H1 (cell line): ENCODE measurements around the gene CSTF2T. TPM values are rescaled to one million over a fixed set of nuclear protein-coding genes. Genes with fewer than 3 reads are reported as not detected.

Experiments
- CTCF ChIA-PET: fragments of 300-600 bp; sonication (Branson Sonifier 250); formaldehyde crosslinking; loops from one replicate; lab custom pipeline; 2021; ENCODE audit not compliant: partially characterized antibody; lab: Charles Lee
- POLR2A ChIA-PET: fragments of 300-600 bp; sonication (Branson Sonifier 250); formaldehyde crosslinking; loops from one replicate; lab custom pipeline; 2021; ENCODE audit warnings: inconsistent platforms; ENCODE audit not compliant: partially characterized antibody; lab: Charles Lee
- DNase-seq, 2 experiments: peaks; one replicate each; pipeline versions ENCODE4 v3.0.0 to v3.0.0-alpha.2; 2010 to 2022; ENCODE audit warnings: low spot score in 2 of 2, low read depth in 1 of 2, mixed read lengths in 1 of 2
- FAIRE-seq: peaks from 2 replicates; lab custom pipeline; 2011; peaks lifted over from hg19 to GRCh38; lab: Jason Lieb, UNC
- H2AFZ ChIP-seq: 2 replicates; pipeline ENCODE4 v1.8.1; 2012; ENCODE audit warnings: low read length, inconsistent platforms
- H2AK5ac ChIP-seq: 2 replicates; pipeline ENCODE4 v1.6.1; 2013; ENCODE audit warnings: low read depth, low read length
- H2BK120ac ChIP-seq: replicated peaks from 2 replicates; pipeline ENCODE3; 2013; ENCODE audit warnings: low read depth, low read length, inconsistent platforms
- H2BK12ac ChIP-seq: 2 replicates; pipeline ENCODE4 v1.6.1; 2013; ENCODE audit warnings: low read depth, low read length
- H2BK15ac ChIP-seq: 2 replicates; pipeline ENCODE4 v1.6.1; 2013; ENCODE audit warnings: low read length
- H2BK20ac ChIP-seq: 2 replicates; pipeline ENCODE4 v1.6.1; 2013; ENCODE audit warnings: low read length
- H2BK5ac ChIP-seq: 2 replicates; pipeline ENCODE4 v1.6.1; 2013; ENCODE audit warnings: low read depth, low read length
- H3K14ac ChIP-seq: 2 replicates; pipeline ENCODE4 v1.6.1; 2013; ENCODE audit warnings: inconsistent platforms; ENCODE audit not compliant: insufficient read length
- H3K18ac ChIP-seq: 2 replicates; pipeline ENCODE4 v1.6.1; 2013; ENCODE audit warnings: low read length; ENCODE audit errors: extremely low read depth
- H3K23ac ChIP-seq: 2 replicates; pipeline ENCODE4 v1.6.1; 2013; ENCODE audit warnings: inconsistent platforms; ENCODE audit not compliant: insufficient read length
- H3K23me2 ChIP-seq: 2 replicates; pipeline ENCODE4 v1.6.1; 2013; ENCODE audit warnings: low read depth, low read length
- H3K27ac ChIP-seq: 2 replicates; pipeline ENCODE4 v1.6.1; 2011; ENCODE audit warnings: low read depth, low read length, inconsistent platforms
- H3K27me3 ChIP-seq, 4 experiments: replicated peaks in 1 of 4; 1 replicate in 1 of 4; 2 replicates in 3 of 4; pipeline versions ENCODE4 v1.6.1 to v1.8.1; 2011 to 2013; ENCODE audit warnings: low read length in 3 of 4, mild to moderate bottlenecking in 3 of 4, inconsistent platforms in 2 of 4, mixed read lengths in 2 of 4, moderate library complexity in 1 of 4; ENCODE audit not compliant: control insufficient read depth in 3 of 4, insufficient read depth in 3 of 4; ENCODE audit errors: extremely low read depth in 1 of 4
- H3K36me3 ChIP-seq, 4 experiments: 2 replicates each; pipeline versions ENCODE4 v1.6.1 to v1.8.1; 2011 to 2013; ENCODE audit warnings: mild to moderate bottlenecking in 4 of 4, low read length in 3 of 4, moderate library complexity in 2 of 4, control low read depth in 1 of 4, inconsistent platforms in 1 of 4; ENCODE audit not compliant: insufficient read depth in 4 of 4, control insufficient read depth in 2 of 4
- H3K4ac ChIP-seq: replicated peaks from 2 replicates; pipeline ENCODE3; 2013; ENCODE audit warnings: low read length, low read depth, mixed read lengths, inconsistent platforms; ENCODE audit not compliant: insufficient read length
- H3K4me1 ChIP-seq, 4 experiments: replicated peaks in 1 of 4; 1 replicate in 1 of 4; 2 replicates in 3 of 4; pipeline versions ENCODE4 v1.6.1 to v1.8.1; 2011 to 2013; ENCODE audit warnings: low read length in 3 of 4, inconsistent platforms in 2 of 4, mixed read lengths in 1 of 4; ENCODE audit not compliant: insufficient read depth in 4 of 4, control insufficient read depth in 3 of 4
- H3K4me2 ChIP-seq, 2 experiments: 2 replicates each; pipeline versions ENCODE4 v1.6.1 to v1.8.1; 2011 to 2013; ENCODE audit warnings: low read depth in 2 of 2, low read length in 2 of 2, control low read depth in 1 of 2, inconsistent platforms in 1 of 2, mild to moderate bottlenecking in 1 of 2; ENCODE audit not compliant: insufficient read depth in 1 of 2
- H3K4me3 ChIP-seq, 4 experiments: fragments of 200-600, 300-600 bp in 1 of 4; sonication (generic), shearing (Covaris generic), sonication (Bioruptor Twin) in 1 of 4; 2 replicates each; pipeline versions ENCODE4 v1.5.1 to v1.8.1; 2011 to 2016; ENCODE audit warnings: low read length in 4 of 4, low read depth in 3 of 4, control low read depth in 2 of 4, inconsistent platforms in 2 of 4, mild to moderate bottlenecking in 2 of 4, mixed read lengths in 1 of 4, moderate library complexity in 1 of 4; ENCODE audit not compliant: insufficient read depth in 2 of 4; ENCODE audit errors: extremely low read depth in 1 of 4
- H3K56ac ChIP-seq: replicated peaks from 2 replicates; pipeline ENCODE3; 2013; ENCODE audit warnings: low read depth, mild to moderate bottlenecking, mixed read lengths, low read length, inconsistent platforms; ENCODE audit not compliant: insufficient read length
- H3K79me1 ChIP-seq: 2 replicates; pipeline ENCODE4 v1.6.1; 2013; ENCODE audit warnings: low read depth, low read length, control low read depth
- H3K79me2 ChIP-seq, 2 experiments: 2 replicates each; pipeline versions ENCODE4 v1.6.1 to v1.8.1; 2012 to 2013; ENCODE audit warnings: low read length in 2 of 2, mild to moderate bottlenecking in 2 of 2, inconsistent platforms in 1 of 2; ENCODE audit not compliant: insufficient read depth in 2 of 2, control insufficient read depth in 1 of 2
- H3K9ac ChIP-seq, 4 experiments: replicated peaks in 1 of 4; 1 replicate in 1 of 4; 2 replicates in 3 of 4; pipeline versions ENCODE4 v1.6.1 to v1.8.1; 2011 to 2013; ENCODE audit warnings: low read depth in 3 of 4, low read length in 3 of 4, control low read depth in 2 of 4, mild to moderate bottlenecking in 2 of 4, moderate library complexity in 2 of 4, inconsistent platforms in 1 of 4; ENCODE audit errors: extremely low read depth in 1 of 4
- H3K9me3 ChIP-seq, 2 experiments: 2 replicates each; pipeline versions ENCODE4 v1.6.1 to v1.8.1; 2012 to 2013; ENCODE audit warnings: mild to moderate bottlenecking in 2 of 2, moderate library complexity in 2 of 2, control low read depth in 1 of 2, inconsistent platforms in 1 of 2, low read depth in 1 of 2, low read length in 1 of 2, mixed read lengths in 1 of 2; ENCODE audit not compliant: insufficient read depth in 2 of 2
- H4K20me1 ChIP-seq, 2 experiments: replicated peaks in 1 of 2; 2 replicates each; pipeline versions ENCODE3 to v1.8.1; 2011 to 2013; ENCODE audit warnings: inconsistent platforms in 2 of 2, low read length in 2 of 2, mild to moderate bottlenecking in 1 of 2; ENCODE audit not compliant: insufficient read depth in 2 of 2, control insufficient read depth in 1 of 2
- H4K5ac ChIP-seq: 2 replicates; pipeline ENCODE4 v1.6.1; 2013; ENCODE audit warnings: low read length, low read depth, mixed read lengths, inconsistent platforms; ENCODE audit not compliant: insufficient read length
- H4K8ac ChIP-seq: 2 replicates; pipeline ENCODE4 v1.8.0; 2013; ENCODE audit warnings: mild to moderate bottlenecking, moderate library complexity, low read length, inconsistent platforms; ENCODE audit not compliant: insufficient read depth; ENCODE audit errors: extremely low read depth
- H4K91ac ChIP-seq: replicated peaks from 2 replicates; pipeline ENCODE3; 2013; ENCODE audit warnings: low read length, mixed read lengths, inconsistent platforms; ENCODE audit not compliant: insufficient read length
- CBX8 ChIP-seq: fragments of 300-800, 300-1000 bp; sonication (generic); IDR thresholded peaks from 2 replicates; pipeline ENCODE4 v1.7.1; 2016; ENCODE audit warnings: low read depth, low read length, borderline replicate concordance
- EP300 ChIP-seq, 2 experiments: IDR thresholded peaks; 1 replicate in 1 of 2; 2 replicates in 1 of 2; pipeline ENCODE4 v1.6.1; 2011 to 2012; ENCODE audit warnings: low read depth in 2 of 2, low read length in 2 of 2, mild to moderate bottlenecking in 2 of 2, borderline replicate concordance in 1 of 2, inconsistent platforms in 1 of 2, moderate library complexity in 1 of 2
- NRF1 ChIP-seq: IDR thresholded peaks from 2 replicates; pipeline ENCODE4 v1.6.1; 2011; ENCODE audit warnings: mild to moderate bottlenecking, low read depth, low read length, improper control_type of control experiment
- PHF8 ChIP-seq: fragments of 200-600 bp; sonication (generic); conservative IDR thresholded peaks from 2 replicates; pipeline ENCODE4 v1.7.1; 2012; ENCODE audit warnings: low read depth, mild to moderate bottlenecking, inconsistent platforms, low read length, moderate library complexity
- POU5F1 ChIP-seq: IDR thresholded peaks from 2 replicates; pipeline ENCODE4 v1.6.1; 2011; ENCODE audit warnings: low read depth, mild to moderate bottlenecking, low read length, moderate library complexity
- RAD21 ChIP-seq, 2 experiments: IDR thresholded peaks in 1 of 2; conservative IDR thresholded peaks in 1 of 2; 2 replicates each; pipeline ENCODE4 v1.6.1; 2011; ENCODE audit warnings: low read depth in 2 of 2, low read length in 2 of 2, improper control_type of control experiment in 1 of 2, inconsistent platforms in 1 of 2, mild to moderate bottlenecking in 1 of 2, moderate library complexity in 1 of 2
- SIRT6 ChIP-seq: IDR thresholded peaks from one replicate; pipeline ENCODE4 v1.7.1; 2012; ENCODE audit warnings: low read length, inconsistent platforms
- SIX5 ChIP-seq: IDR thresholded peaks from 2 replicates; pipeline ENCODE4 v1.6.1; 2011; ENCODE audit warnings: mild to moderate bottlenecking, low read depth, low read length
- SP4 ChIP-seq: IDR thresholded peaks from 2 replicates; pipeline ENCODE4 v1.6.1; 2012; ENCODE audit warnings: low read length, inconsistent platforms
- SRF ChIP-seq: IDR thresholded peaks from 2 replicates; pipeline ENCODE4 v1.6.1; 2011; ENCODE audit warnings: mild to moderate bottlenecking, low read depth, low read length, moderate library complexity
- TAF1 ChIP-seq: IDR thresholded peaks from 2 replicates; pipeline ENCODE4 v1.6.1; 2011; ENCODE audit warnings: mild to moderate bottlenecking, low read depth, low read length
- TBP ChIP-seq: IDR thresholded peaks from 2 replicates; pipeline ENCODE4 v1.6.1; 2011; ENCODE audit warnings: low read depth, low read length, improper control_type of control experiment
- ZNF274 ChIP-seq: IDR thresholded peaks from 2 replicates; pipeline ENCODE4 v1.7.0; 2012; ENCODE audit warnings: low read length, borderline replicate concordance; ENCODE audit errors: extremely low read depth
- WGBS, 2 experiments: shearing (Covaris generic) in 1 of 2; methylation state at CpG; one replicate each; pipeline versions ENCODE4 v1.1.6 to v1.1.7; 2013 to 2015; ENCODE audit warnings: low lambda C conversion rate in 2 of 2, mixed read lengths in 2 of 2, inconsistent platforms in 1 of 2, low coverage in 1 of 2, missing lambda C conversion rate in 1 of 2; ENCODE audit not compliant: insufficient replicate concordance in 2 of 2, insufficient coverage in 1 of 2, insufficient read length in 1 of 2; ENCODE audit errors: extremely low coverage in 1 of 2, missing lambda C conversion rate in 1 of 2; 5-methylcytosine and 5-hydroxymethylcytosine counted together
- polyA plus RNA-seq, 7 experiments: library from polyadenylated mRNA; depleted of rRNA in 3 of 7; stranded (reverse) in 5 of 7; unstranded in 2 of 7; fragments of >200 nt in 5 of 7; fragments of 200-250 nt in 2 of 7; gene quantifications; 1 replicate in 5 of 7; 2 replicates in 1 of 7; 4 replicates in 1 of 7; pipeline versions ENCODE4 v1.2.1 to v1.2.3, GENCODE V29; 2011 to 2013; ENCODE audit warnings: missing spikeins in 2 of 7, mixed read lengths in 2 of 7
- total RNA-seq: library from RNA; stranded (reverse); fragmentation: NEBNext Ultra II Directional; extraction: Animal tissue kit (Norgen Biotek cat#: 25700); gene quantifications from 2 replicates; pipeline ENCODE4 v1.2.1, GENCODE V29; 2021
- TF ChIP-seq, protein P1 (sequence below): IDR thresholded peaks from 2 replicates; pipeline ENCODE4 v1.6.1; 2012; ENCODE audit warnings: inconsistent platforms

Gene CSTF2T
- total and polyA plus RNA-seq, 2 of the 8 experiments (the other 6 are each of a cell fraction or from before 2014, with no cell fraction given): 9.4 to 32.4 TPM

DNA sequence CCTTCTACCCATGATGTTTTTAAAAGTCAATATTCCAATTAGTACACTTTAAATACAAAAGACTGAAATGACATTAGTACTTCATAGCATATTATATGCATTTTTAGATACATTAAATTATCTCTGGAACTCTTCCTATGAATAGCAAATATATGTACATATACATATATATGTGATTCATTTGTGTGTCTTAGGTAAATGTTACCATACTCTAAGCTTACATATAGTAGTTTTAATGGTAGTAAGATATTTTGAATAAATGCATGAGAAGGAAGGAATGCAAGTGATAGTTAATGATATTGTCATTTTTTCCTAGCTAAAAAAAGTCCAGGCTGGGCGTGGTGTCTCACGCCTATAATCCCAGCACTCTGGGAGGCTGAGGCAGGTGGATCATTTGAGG is 46.0 kb upstream of the CSTF2T start:
- POLR2A ChIA-PET: no interaction called here
- no peak overlapping the region for H4K5ac ChIP-seq

More for the DNA sequence above, 46.0 kb upstream of the CSTF2T start:
- Histone ChIP-seq H3K27ac (no peak overlapping the region), H4K91ac (no peak overlapping the region), H2BK5ac (no peak overlapping the region), H3K4me1 (peaks cover 0 to 6% (median 4%) of the 10 kb centered on the region in 4 experiments; a peak in 4 of 7 replicates), H2BK12ac (no peak overlapping the region), H2BK15ac (no peak overlapping the region), H3K4me3 (no peak overlapping the region), H2BK20ac (no peak overlapping the region), H3K4me2 (no peak overlapping the region), H3K14ac (no peak overlapping the region), H3K36me3 (no peaks in the 10 kb centered on the region; a peak in 1 of 8 replicates), H3K9ac (no peak overlapping the region), H3K27me3 (no peaks in the 10 kb centered on the region), H3K4ac (no peak overlapping the region), H3K79me2 (no peaks in the 10 kb centered on the region), H4K8ac (no peak overlapping the region), H3K23me2 (no peaks in the 10 kb centered on the region; the same call in 1 of the 2 replicates), H3K18ac (no peak overlapping the region), H2AFZ (no peak overlapping the region), H2AK5ac (no peak overlapping the region), H3K9me3 (no peaks in the 10 kb centered on the region), H2BK120ac (no peak overlapping the region), H3K79me1 (no peaks in the 10 kb centered on the region), H3K23ac (no peak overlapping the region), H3K56ac (no peak overlapping the region), H4K20me1 (no peaks in the 10 kb centered on the region)
- CTCF ChIA-PET: interaction anchor here (0.9 to 1.1 kb wide), 2 partner anchors 356 to 681 kb away, joined by 3 read pairs; no protein-coding TSS in a partner anchor
- DNase-seq (no peak), FAIRE-seq (no peak)
- 89% methylated on average over 2 of the region's 2 CpGs; no CpG with 5 or more reads in 1 of the 2 experiments for WGBS, 2 experiments
- no peak for TF ChIP-seq PHF8
- TF ChIP-seq EP300 (IDR thresholded peaks at IDR 0.05; ENCODE audit: borderline replicate concordance in 1 of 2, low read depth in 2 of 2, low read length in 2 of 2): no peak
- no peak for TF ChIP-seq POU5F1
- no peak for TF ChIP-seq SRF
- TF ChIP-seq NRF1: no peak
- TF ChIP-seq RAD21 (IDR thresholded peaks at IDR 0.05 in 1 of 2, conservative IDR thresholded peaks at IDR 0.05 in 1 of 2; ENCODE audit: low read depth in 2 of 2, low read length in 2 of 2): no peak
- no peak for TF ChIP-seq ZNF274
- TF ChIP-seq TAF1: no peak
- TF ChIP-seq TBP: no peak
- no peak for TF ChIP-seq SP4
- TF ChIP-seq SIX5: no peak
- no peak for TF ChIP-seq CBX8
- no peak for TF ChIP-seq SIRT6
- TF ChIP-seq, protein P1, sequence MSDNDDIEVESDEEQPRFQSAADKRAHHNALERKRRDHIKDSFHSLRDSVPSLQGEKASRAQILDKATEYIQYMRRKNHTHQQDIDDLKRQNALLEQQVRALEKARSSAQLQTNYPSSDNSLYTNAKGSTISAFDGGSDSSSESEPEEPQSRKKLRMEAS: no peak
